Left ventricle myocardium inferior (tissue), 1 donor: ENCODE measurements around the gene CD2. TPM values are rescaled to one million over a fixed set of nuclear protein-coding genes. Genes with fewer than 3 reads are reported as not detected.

Source experiments
- DNase-seq: peaks from one replicate; pipeline ENCODE4 v3.0.0-alpha.2; 2020
- H3K27ac ChIP-seq: fragments of 200-600 bp; replicated peaks from 2 replicates; pipeline ENCODE4 v1.8.0; 2021
- H3K27me3 ChIP-seq: fragments of 200-600 bp; 2 replicates; pipeline ENCODE4 v1.8.0; 2021; ENCODE audit warnings: low read depth
- H3K36me3 ChIP-seq: fragments of 200-600 bp; 2 replicates; pipeline ENCODE4 v1.8.0; 2021
- H3K4me1 ChIP-seq: fragments of 200-600 bp; 2 replicates; pipeline ENCODE4 v1.8.0; 2021
- H3K4me3 ChIP-seq: fragments of 200-600 bp; 2 replicates; pipeline ENCODE4 v1.8.0; 2021; ENCODE audit warnings: mild to moderate bottlenecking, moderate library complexity
- H3K9me3 ChIP-seq: fragments of 200-600 bp; replicated peaks from 2 replicates; pipeline ENCODE4 v1.8.0; 2021
- intact Hi-C: fragments of 100-400 bp; cut with micrococcal nuclease; formaldehyde crosslinking; loops from one replicate; pipeline ENCODE4 v1.11.0; 2022
- total RNA-seq: library from RNA; stranded (reverse); fragmentation: NEBNext Ultra II Directional; extraction: Animal tissue kit (Norgen Biotek cat#: 25700); gene quantifications from one replicate; pipeline ENCODE4 v1.2.1, GENCODE V29; 2021
- TF ChIP-seq, protein P1 (sequence below): fragments of 200-600 bp; IDR thresholded peaks from 2 replicates; pipeline ENCODE4 v1.8.0; 2021; ENCODE audit warnings: antibody characterized with exemption, mild to moderate bottlenecking, borderline replicate concordance
- donor health status: DM: no; HTN: yes; CAD: no; lungs with severe emphysema.

CD2 gene
- total RNA-seq, 1 donor from 2014 or later = 0.36 TPM

- TF ChIP-seq, protein P1, sequence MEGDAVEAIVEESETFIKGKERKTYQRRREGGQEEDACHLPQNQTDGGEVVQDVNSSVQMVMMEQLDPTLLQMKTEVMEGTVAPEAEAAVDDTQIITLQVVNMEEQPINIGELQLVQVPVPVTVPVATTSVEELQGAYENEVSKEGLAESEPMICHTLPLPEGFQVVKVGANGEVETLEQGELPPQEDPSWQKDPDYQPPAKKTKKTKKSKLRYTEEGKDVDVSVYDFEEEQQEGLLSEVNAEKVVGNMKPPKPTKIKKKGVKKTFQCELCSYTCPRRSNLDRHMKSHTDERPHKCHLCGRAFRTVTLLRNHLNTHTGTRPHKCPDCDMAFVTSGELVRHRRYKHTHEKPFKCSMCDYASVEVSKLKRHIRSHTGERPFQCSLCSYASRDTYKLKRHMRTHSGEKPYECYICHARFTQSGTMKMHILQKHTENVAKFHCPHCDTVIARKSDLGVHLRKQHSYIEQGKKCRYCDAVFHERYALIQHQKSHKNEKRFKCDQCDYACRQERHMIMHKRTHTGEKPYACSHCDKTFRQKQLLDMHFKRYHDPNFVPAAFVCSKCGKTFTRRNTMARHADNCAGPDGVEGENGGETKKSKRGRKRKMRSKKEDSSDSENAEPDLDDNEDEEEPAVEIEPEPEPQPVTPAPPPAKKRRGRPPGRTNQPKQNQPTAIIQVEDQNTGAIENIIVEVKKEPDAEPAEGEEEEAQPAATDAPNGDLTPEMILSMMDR = no peak
- no peak overlapping the region for H3K27ac ChIP-seq
- H3K4me1 ChIP-seq = no peaks in the 10 kb centered on the region
- peaks cover 44% of the 10 kb centered on the region for H3K27me3 ChIP-seq
- no peak overlapping the region for H3K4me3 ChIP-seq
- DNase-seq = no peak
- intact Hi-C loops = no loop called here
- no peaks in the 10 kb centered on the region for H3K36me3 ChIP-seq
- peaks cover 5% of the 10 kb centered on the region for H3K9me3 ChIP-seq
These were observed 39.2 kb downstream of the CD2 start for GRCh38 chr1:116793357-116793935.

GRCh38 chr1:116794371-116794770 is 40.1 kb downstream of the CD2 start:
- H3K27ac ChIP-seq = no peak overlapping the region
- no peak overlapping the region for H3K4me3 ChIP-seq
- TF ChIP-seq, protein P1 = no peak

DNA sequence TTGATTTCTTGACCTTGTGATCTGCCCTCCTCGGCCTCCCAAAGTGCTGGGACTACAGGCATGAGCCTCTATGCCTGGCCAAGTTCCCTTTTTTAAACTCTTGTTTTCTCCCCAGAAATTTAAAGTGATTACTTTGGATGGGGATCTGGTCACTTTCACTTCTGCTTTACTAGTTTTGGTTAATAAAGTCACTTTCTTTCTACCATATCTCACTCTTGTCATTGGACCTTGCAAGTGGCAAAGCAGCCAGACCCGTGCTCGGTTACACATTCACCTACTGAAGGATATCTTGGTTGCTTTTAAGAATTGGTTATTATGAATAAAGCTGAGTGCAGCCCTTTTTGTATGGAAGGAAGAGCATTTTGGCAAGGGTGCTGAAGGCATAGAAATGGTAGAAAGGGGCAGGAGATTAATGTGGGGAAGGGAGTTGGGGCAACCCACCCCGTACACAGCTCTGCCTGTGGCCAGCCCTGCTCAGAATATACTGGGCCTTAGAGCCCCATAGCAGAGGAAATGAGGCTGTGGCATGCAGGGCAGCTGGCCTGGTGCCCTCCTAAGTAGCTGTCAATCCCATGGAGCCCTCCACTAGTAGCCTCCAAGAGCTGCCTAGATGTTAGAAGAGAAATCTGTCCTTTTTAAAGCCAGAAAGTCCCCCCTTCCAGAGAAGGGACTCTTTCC is 40.7 kb downstream of the CD2 start:
- peaks cover 2% of the 10 kb centered on the region for H3K9me3 ChIP-seq
- TF ChIP-seq, protein P1 = no peak
- H3K4me3 ChIP-seq = no peak overlapping the region
- H3K36me3 ChIP-seq = no peaks in the 10 kb centered on the region
- no peak for DNase-seq
- intact Hi-C loops = no loop called here
- H3K4me1 ChIP-seq = no peaks in the 10 kb centered on the region
- H3K27ac ChIP-seq = no peak overlapping the region
- H3K27me3 ChIP-seq = peaks cover 54% of the 10 kb centered on the region

More at GRCh38 chr1:116794371-116794770, 40.1 kb downstream of the CD2 start:
- DNase-seq = no peak
- H3K36me3 ChIP-seq = no peaks in the 10 kb centered on the region
- H3K9me3 ChIP-seq = peaks cover 5% of the 10 kb centered on the region
- H3K4me1 ChIP-seq = no peaks in the 10 kb centered on the region
- intact Hi-C loops = no loop called here
- peaks cover 51% of the 10 kb centered on the region for H3K27me3 ChIP-seq

GRCh38 chr1:116795482-116795829 is 41.2 kb downstream of the CD2 start:
- no peaks in the 10 kb centered on the region for H3K4me1 ChIP-seq
- H3K36me3 ChIP-seq = no peaks in the 10 kb centered on the region
- H3K27ac ChIP-seq = no peak overlapping the region
- intact Hi-C loops = no loop called here
- TF ChIP-seq, protein P1 = no peak
- H3K4me3 ChIP-seq = no peak overlapping the region
- peaks cover 54% of the 10 kb centered on the region for H3K27me3 ChIP-seq
- no peaks in the 10 kb centered on the region for H3K9me3 ChIP-seq
- no peak for DNase-seq

DNA sequence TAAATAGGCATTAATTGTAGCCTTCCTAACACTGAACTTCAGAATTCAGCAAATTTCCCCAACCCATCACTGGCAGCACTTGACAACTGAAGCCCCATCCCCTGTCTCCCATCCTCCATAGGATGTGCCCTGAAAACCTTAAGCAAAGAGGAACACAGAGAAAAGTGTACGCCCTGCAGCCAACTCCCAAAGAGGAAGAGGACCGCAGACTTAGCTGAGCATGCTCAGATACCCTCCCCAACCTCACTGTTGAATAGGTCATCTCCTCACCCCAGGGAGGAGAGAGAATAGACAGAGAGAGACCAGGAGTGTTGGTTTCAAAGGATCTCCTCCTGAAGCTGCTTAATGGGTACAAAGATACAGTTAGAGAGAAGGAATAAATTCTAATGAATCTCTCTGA is 50.5 kb downstream of the CD2 start:
- H3K36me3 ChIP-seq = no peaks in the 10 kb centered on the region
- H3K9me3 ChIP-seq = no peaks in the 10 kb centered on the region
- H3K4me1 ChIP-seq = no peaks in the 10 kb centered on the region
- intact Hi-C loops = no loop called here
- no peak overlapping the region for H3K4me3 ChIP-seq
- TF ChIP-seq, protein P1 = no peak
- peaks cover 6% of the 10 kb centered on the region for H3K27me3 ChIP-seq
- no peak for DNase-seq
- no peak overlapping the region for H3K27ac ChIP-seq
